GM21528 (cell line): ENCODE measurements around the gene ASF1A.

Source experiments
- ATAC-seq: cut with Tn5 transposase; IDR thresholded peaks from one replicate; pipeline ENCODE4 v1.9.1; 2021; ENCODE audit warnings: mild to moderate bottlenecking, moderate library complexity; ENCODE audit not compliant: unreplicated experiment, low FRiP score

The ASF1A gene

DNA sequence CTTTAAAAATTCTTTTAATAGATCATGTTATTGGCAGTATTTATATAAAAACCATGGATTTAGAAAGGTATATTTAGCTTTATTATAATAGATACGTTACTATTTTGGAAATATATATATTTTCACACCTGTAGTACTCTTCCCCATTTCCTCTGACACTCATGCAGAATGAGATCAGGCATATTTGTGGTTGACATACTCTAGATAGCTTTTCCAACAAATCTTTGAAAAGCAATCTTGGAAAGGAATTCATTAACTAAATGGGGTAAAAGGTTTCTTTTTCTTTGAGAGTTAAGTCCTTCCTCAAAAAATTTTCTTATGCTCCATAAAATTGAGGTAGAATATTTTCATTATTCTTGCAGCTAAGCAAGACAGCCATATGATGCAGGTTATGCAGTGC is 14.5 kb downstream of the ASF1A start:
- ATAC-seq = no peak

GRCh38 chr6:118912646-118913045 is 18.7 kb downstream of the ASF1A start:
- no peak for ATAC-seq

GRCh38 chr6:118913161-118913560 is 19.2 kb downstream of the ASF1A start:
- ATAC-seq = no peak

DNA sequence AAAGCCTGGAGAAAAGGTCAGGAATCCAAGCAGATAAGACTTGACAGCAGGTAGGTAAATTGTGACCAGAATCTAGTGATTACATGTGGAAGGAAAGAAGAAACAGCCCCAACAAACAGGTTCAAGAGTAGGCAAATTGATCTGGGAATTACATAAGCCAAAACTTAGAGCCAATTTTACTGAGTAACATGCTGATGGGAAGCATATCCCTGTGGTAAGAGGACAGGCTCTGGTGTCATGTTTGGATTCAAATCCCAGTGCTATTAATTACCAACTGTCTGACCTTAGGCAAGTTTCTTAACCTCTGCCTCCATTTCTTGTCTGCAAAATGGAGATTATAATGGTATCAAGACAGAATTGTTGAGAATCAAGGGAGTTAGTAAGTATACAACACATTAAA is 20.6 kb downstream of the ASF1A start:
- ATAC-seq = no peak

- ATAC-seq = no peak
Measured at GRCh38 chr6:118917546-118918328, 23.8 kb downstream of the ASF1A start.

DNA sequence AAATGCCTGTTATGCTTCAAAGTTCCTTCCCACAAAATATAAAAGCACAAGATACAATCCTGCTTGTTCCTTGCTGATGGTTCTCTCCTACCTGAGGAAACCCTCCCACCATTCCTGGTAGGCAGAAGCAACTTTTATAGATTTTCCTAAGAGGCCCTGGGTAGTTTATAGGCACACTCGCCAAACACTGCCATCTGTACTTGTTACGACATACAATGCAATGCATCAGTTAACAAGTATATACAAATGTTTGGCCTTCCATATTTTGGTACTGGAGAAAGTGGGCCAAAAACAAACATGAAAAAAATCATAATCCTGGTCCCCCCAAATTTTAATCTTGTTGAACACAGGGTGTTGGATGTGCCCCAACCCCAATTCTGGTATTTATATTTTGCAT is 24.4 kb downstream of the ASF1A start:
- no peak for ATAC-seq

DNA sequence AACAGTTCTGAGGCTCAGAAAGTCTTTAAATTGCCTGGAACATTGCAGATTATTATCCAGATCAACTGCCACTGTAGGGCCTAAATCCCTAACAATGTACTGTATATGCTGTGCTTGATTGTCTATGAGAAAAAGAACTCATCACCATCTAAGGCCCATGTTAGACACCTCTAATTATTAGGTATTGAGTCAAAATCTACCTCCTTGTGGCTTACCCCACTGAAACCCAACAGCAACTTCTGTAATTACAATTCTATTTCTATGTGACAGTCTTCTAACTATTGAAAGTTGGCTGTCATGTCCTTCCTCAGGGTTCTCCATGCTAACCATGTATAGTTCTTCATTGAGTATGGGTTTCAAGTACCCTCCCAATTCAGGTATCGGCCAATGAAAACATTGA is 27.1 kb downstream of the ASF1A start:
- no peak for ATAC-seq

DNA sequence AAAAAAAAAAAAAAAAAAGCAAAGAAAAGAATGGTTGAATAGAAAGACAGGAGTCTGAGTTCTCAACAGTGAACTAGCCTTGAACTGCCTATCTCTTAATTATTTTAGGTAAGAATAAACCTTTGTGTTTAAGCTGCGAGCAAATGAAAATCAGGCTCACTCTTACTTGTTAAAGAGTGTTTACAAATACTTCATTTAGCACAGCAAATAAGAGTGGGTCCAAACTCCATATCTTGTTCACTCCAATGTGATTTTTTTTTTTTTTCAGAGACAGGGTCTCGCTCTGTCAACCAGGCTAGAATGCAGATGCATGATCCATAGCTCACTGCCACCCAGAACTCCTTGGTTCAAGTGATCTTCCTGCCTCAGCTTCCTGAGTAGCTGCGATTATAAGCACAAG is 29.1 kb downstream of the ASF1A start:
- ATAC-seq = no peak

GRCh38 chr6:118930680-118931079 is 36.7 kb downstream of the ASF1A start:
- no peak for ATAC-seq

DNA sequence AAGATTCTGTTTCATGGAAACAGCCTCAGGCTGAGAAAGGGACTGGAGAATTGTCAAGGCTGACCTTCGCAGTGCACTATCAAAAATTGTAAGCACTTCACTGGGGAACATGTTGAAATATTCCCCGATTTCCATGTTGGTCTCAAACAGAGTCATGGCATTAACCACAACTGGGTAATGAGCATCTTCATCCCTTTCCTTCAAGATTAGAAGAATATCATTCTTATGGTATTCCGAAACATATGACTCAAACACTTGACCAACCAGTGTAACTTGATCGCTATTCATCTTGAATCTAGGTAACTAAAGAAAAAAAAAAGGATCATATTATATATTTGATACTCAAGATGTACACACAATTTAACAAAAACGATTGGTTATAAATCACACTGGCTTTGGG is 37.5 kb downstream of the ASF1A start:
- no peak for ATAC-seq

- no peak for ATAC-seq
Measured at GRCh38 chr6:118932421-118932820, 38.5 kb downstream of the ASF1A start.

DNA sequence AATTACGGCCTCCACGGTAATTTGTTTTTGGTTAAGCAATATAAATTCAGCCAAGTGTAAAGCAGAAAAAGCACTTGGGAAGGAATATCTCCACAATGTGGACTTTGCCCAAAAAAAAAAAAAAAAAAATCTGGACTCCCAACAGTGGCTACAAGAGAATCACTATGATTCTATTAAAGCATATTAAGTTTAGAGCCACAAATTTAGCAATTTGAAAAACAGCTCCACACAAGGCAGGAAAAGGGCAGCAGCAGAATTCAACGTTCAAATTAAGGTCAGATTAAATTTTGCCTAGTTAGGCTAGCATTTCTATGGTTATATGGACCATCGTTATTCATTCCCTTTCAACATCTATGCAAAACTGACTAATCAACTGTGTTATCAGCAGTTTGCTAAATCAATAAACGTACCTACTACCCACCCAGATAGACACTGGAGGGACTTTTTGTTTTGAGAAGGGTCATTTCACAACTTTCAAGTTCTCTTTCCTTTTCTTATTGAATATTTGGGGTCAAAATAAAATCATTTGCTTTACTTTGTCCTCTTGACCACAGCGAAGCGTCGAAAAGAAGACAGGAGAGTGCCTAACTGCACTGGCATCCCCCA is 40.0 kb downstream of the ASF1A start:
- ATAC-seq = peak; percentile 1

GRCh38 chr6:118934461-118935330 is 40.7 kb downstream of the ASF1A start, which contains the start of gene MCM9:
Gene MCM9 (minus strand): TSS chr6:118935159. CDS start chr6:118931723, 3,436 bp downstream.
- peak; percentile 96 for ATAC-seq

- peak; percentile 12 for ATAC-seq
Measured at GRCh38 chr6:118935331-118935668, 41.3 kb downstream of the ASF1A start.

GRCh38 chr6:118935978-118936703 is 42.2 kb downstream of the ASF1A start:
- ATAC-seq = no peak

GRCh38 chr6:118939683-118940082 is 45.7 kb downstream of the ASF1A start:
- no peak for ATAC-seq

DNA sequence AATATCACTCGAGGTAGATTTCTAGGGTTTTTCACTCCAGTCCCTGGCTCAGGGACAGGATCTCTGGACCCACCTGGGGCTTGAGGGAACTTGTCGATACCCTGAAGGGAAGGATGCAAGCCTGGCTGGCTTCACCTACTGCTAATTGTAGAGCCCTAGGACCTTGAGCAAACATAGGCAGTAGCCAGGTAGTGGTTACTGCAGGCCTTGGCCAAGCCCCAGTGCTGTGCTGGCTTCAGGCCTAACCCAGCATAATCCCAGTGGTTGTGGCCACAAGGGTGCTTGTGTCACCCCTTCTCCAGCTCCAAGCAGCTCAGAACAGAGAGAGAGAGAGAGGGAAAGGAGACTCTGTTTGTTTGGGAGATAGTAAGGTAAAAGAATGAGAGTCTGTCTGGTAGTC is 46.8 kb downstream of the ASF1A start:
- no peak for ATAC-seq

DNA sequence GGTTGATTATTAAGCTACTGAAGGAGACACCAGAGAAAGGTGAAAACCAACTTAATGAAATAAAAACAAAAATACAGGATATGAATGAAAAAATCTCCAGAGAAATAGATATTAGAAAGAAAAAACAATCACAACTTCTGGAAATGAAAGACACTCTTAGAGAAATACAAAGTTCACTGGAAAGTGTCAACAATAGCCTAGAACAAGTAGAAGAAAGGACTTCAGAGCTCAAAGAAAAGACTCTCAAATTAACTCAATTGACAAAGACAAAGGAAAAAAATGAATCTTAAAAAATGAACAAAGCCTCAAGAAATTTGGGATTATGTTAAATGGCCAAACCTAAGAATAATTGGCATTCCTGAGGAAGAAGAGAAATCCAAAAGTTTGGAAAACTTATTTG is 51.3 kb downstream of the ASF1A start:
- no peak for ATAC-seq

DNA sequence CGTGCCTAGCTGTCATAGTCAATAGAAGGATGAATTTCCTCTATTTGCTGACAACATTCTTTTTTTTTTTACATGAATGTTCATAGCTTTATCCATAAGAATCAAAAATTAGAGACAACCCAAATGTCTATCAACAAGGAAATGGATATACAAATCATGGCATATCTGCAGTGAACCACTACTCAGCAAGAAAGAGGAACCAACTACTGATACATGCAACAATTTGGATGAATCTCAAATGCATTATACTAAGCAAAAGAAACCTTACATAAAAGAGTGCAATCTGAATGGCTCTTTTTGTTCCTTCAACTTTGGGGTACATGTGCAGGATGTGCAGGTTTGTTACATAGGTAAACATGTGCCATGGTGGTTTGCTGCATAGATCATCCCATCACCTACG is 58.7 kb downstream of the ASF1A start:
- no peak for ATAC-seq

GRCh38 chr6:118953391-118953790 is 59.4 kb downstream of the ASF1A start:
- no peak for ATAC-seq
